COR-L47 (cell line): Measurements from ENCODE around the gene PDCD6IP.

ENCODE experiments used
- DNase-seq: peaks from one replicate; lab custom pipeline; 2025; lab: John Stamatoyannopoulos, UW

The PDCD6IP gene

GRCh38 chr3:33895658-33896057 is 97.2 kb downstream of the PDCD6IP start:
- no peak for DNase-seq

GRCh38 chr3:33897306-33897705 is 98.9 kb downstream of the PDCD6IP start:
- no peak for DNase-seq

GRCh38 chr3:33898901-33899300 is 100.5 kb downstream of the PDCD6IP start:
- DNase-seq = no peak

GRCh38 chr3:33900440-33900808 is 102.0 kb downstream of the PDCD6IP start:
- no peak for DNase-seq

GRCh38 chr3:33900809-33901505 is 102.5 kb downstream of the PDCD6IP start:
- no peak for DNase-seq

- DNase-seq = no peak
These were observed 103.6 kb downstream of the PDCD6IP start for GRCh38 chr3:33901862-33902563.

GRCh38 chr3:33904730-33905129 is 106.3 kb downstream of the PDCD6IP start:
- no peak for DNase-seq

- DNase-seq = no peak
These were observed 109.9 kb downstream of the PDCD6IP start for GRCh38 chr3:33908250-33908851.

GRCh38 chr3:33909547-33909946 is 111.1 kb downstream of the PDCD6IP start:
- no peak for DNase-seq

- no peak for DNase-seq
These were observed 111.6 kb downstream of the PDCD6IP start for GRCh38 chr3:33910031-33910430.

- no peak for DNase-seq
These were observed 113.3 kb downstream of the PDCD6IP start for GRCh38 chr3:33911525-33912322.

- no peak for DNase-seq
These were observed 115.8 kb downstream of the PDCD6IP start for GRCh38 chr3:33914212-33914611.

GRCh38 chr3:33914731-33915379 is 116.4 kb downstream of the PDCD6IP start:
- DNase-seq = no peak

- DNase-seq = no peak
These were observed 117.5 kb downstream of the PDCD6IP start for GRCh38 chr3:33915796-33916546.

- no peak for DNase-seq
These were observed 119.8 kb downstream of the PDCD6IP start for GRCh38 chr3:33918126-33918756.
